Measurements from ENCODE around the gene PLK2. TPM values are rescaled to one million over a fixed set of nuclear protein-coding genes. Genes with fewer than 3 reads are reported as not detected.

Gene PLK2
- total and polyA plus RNA-seq, 2 donors (not counting 3 experiments of a cell fraction or from before 2014, with no cell fraction given): 199 to 250 TPM

- no peak overlapping the region for H3K9ac ChIP-seq (replicated peaks; ENCODE audit: extremely low read depth, insufficient read depth, low read length)
- no peaks in the 10 kb centered on the region for H3K9me1 ChIP-seq (replicated peaks; ENCODE audit: control insufficient read depth, extremely low read depth, insufficient read depth, low read length)
- dilution Hi-C loops (cut with MboI; ENCODE audit: extremely low pct_ligation_motif_present, low sequenced_read_pairs) (no loop called here), intact Hi-C loops (cut with micrococcal nuclease) (no loop called here)
- H3K36me3 ChIP-seq (ENCODE audit: control insufficient read depth in 2 of 2, extremely low read depth in 1 of 2, insufficient read depth in 2 of 2, low read length in 2 of 2): no peaks in the 10 kb centered on the region
- FAIRE-seq (no peak), DNase-seq (ENCODE audit: low read depth, low spot score) (no peak)
- H3K79me2 ChIP-seq (ENCODE audit: control insufficient read depth, insufficient read depth, low read length): no peaks in the 10 kb centered on the region
- no peak overlapping the region for H2AFZ ChIP-seq (ENCODE audit: low read depth, low read length)
- ChIA-PET POLR2A (no interaction called here), CTCF (no interaction called here)
- no peak overlapping the region for H3K27ac ChIP-seq (ENCODE audit: insufficient read depth, low read depth, low read length)
- no peaks in the 10 kb centered on the region for H3K9me3 ChIP-seq (replicated peaks; ENCODE audit: control insufficient read depth, insufficient read depth, low read length)
- H4K20me1 ChIP-seq (replicated peaks; ENCODE audit: control insufficient read depth, extremely low read depth, insufficient read depth, low read length): no peaks in the 10 kb centered on the region
- BruUV-seq (replicated peaks): no TSS peak
- TF ChIP-seq MAX (IDR thresholded peaks at IDR 0.05; ENCODE audit: insufficient read depth, insufficient read length) (no peak), FOS (IDR thresholded peaks at IDR 0.05; ENCODE audit: borderline replicate concordance, insufficient read depth, low read length) (no peak), POLR2A (IDR thresholded peaks at IDR 0.05; ENCODE audit: low read depth, low read length) (no peak)
- H3K4me2 ChIP-seq (ENCODE audit: insufficient read depth, low read length): no peak overlapping the region
- H3K4me1 ChIP-seq (ENCODE audit: control insufficient read depth, extremely low read depth, insufficient read depth, low read length): no peaks in the 10 kb centered on the region
- no peaks in the 10 kb centered on the region for H3K27me3 ChIP-seq (ENCODE audit: control insufficient read depth in 2 of 2, insufficient read depth in 2 of 2, low read length in 2 of 2)
- no peak overlapping the region for H3K4me3 ChIP-seq (replicated peaks in 1 of 3; ENCODE audit: insufficient read depth in 1 of 3, low read depth in 1 of 3, low read length in 3 of 3)
Measured at GRCh38 chr5:58431832-58432231, 28.1 kb downstream of the PLK2 start.

GRCh38 chr5:58412932-58413331 is 47.0 kb downstream of the PLK2 start:
- H3K4me1 ChIP-seq (ENCODE audit: control insufficient read depth, extremely low read depth, insufficient read depth, low read length): peaks cover 9% of the 10 kb centered on the region
- TF ChIP-seq POLR2A (IDR thresholded peaks at IDR 0.05; ENCODE audit: low read depth, low read length) (no peak), EZH2 (IDR thresholded peaks at IDR 0.05; ENCODE audit: borderline replicate concordance, low read depth, low read length, severe bottlenecking) (no peak), FOS (IDR thresholded peaks at IDR 0.05; ENCODE audit: borderline replicate concordance, insufficient read depth, low read length) (no peak), POLR2AphosphoS5 (IDR thresholded peaks at IDR 0.05; ENCODE audit: insufficient read depth, low read depth, low read length) (no peak), JUN (IDR thresholded peaks at IDR 0.05; ENCODE audit: borderline replicate concordance, insufficient read depth, insufficient read length, low read depth) (no peak), MYC (IDR thresholded peaks at IDR 0.05; ENCODE audit: low read depth, low read length) (no peak), GATA2 (IDR thresholded peaks at IDR 0.05; ENCODE audit: insufficient read depth, insufficient read length, low read depth, low read length) (no peak), MAX (IDR thresholded peaks at IDR 0.05; ENCODE audit: insufficient read depth, insufficient read length) (no peak), CTCF (IDR thresholded peaks at IDR 0.05; ENCODE audit: extremely low read depth in 1 of 2, insufficient read depth in 1 of 2, low read depth in 1 of 2, low read length in 2 of 2) (no peak)
- H3K79me2 ChIP-seq (ENCODE audit: control insufficient read depth, insufficient read depth, low read length): no peaks in the 10 kb centered on the region
- H3K27ac ChIP-seq (ENCODE audit: insufficient read depth, low read depth, low read length): no peak overlapping the region
- DNase-seq (ENCODE audit: low read depth, low spot score) (no peak), FAIRE-seq (no peak)
- no peaks in the 10 kb centered on the region for H3K36me3 ChIP-seq (ENCODE audit: control insufficient read depth in 2 of 2, extremely low read depth in 1 of 2, insufficient read depth in 2 of 2, low read length in 2 of 2)
- no peak overlapping the region for H2AFZ ChIP-seq (ENCODE audit: low read depth, low read length)
- ChIA-PET POLR2A (no interaction called here), CTCF (interaction anchor here (1.0 kb wide), 1 partner anchor 10 kb away, joined by 3 read pairs; no protein-coding TSS in a partner anchor)
- H3K9ac ChIP-seq (replicated peaks; ENCODE audit: extremely low read depth, insufficient read depth, low read length): no peak overlapping the region
- H3K9me3 ChIP-seq (replicated peaks; ENCODE audit: control insufficient read depth, insufficient read depth, low read length): no peaks in the 10 kb centered on the region
- no peak overlapping the region for H3K4me3 ChIP-seq (replicated peaks in 1 of 3; ENCODE audit: insufficient read depth in 1 of 3, low read depth in 1 of 3, low read length in 3 of 3)
- no peaks in the 10 kb centered on the region for H4K20me1 ChIP-seq (replicated peaks; ENCODE audit: control insufficient read depth, extremely low read depth, insufficient read depth, low read length)
- intact Hi-C loops (cut with micrococcal nuclease): no loop called here
- no peak overlapping the region for H3K4me2 ChIP-seq (ENCODE audit: insufficient read depth, low read length)
- dilution Hi-C loops (cut with MboI; ENCODE audit: extremely low pct_ligation_motif_present, low sequenced_read_pairs): no loop called here
- H3K27me3 ChIP-seq (ENCODE audit: control insufficient read depth in 2 of 2, insufficient read depth in 2 of 2, low read length in 2 of 2): no peaks in the 10 kb centered on the region
- BruUV-seq (replicated peaks): no TSS peak
- no peaks in the 10 kb centered on the region for H3K9me1 ChIP-seq (replicated peaks; ENCODE audit: control insufficient read depth, extremely low read depth, insufficient read depth, low read length)

Data from endothelial cell of umbilical vein (primary cell).